ENCODE measurements around the gene CES3.
"Not testable (repeated sequence)": the region's sequence is repeated elsewhere in the genome, so short reads cannot be mapped to it uniquely, and the experiment has no call there.

CES3 gene

GRCh38 chr16:66926961-66927436 lies 34.1 kb upstream of the CES3 start:
- no peak for DNase-seq (ENCODE audit: low read depth in 3 of 3)

GRCh38 chr16:66927918-66928649 lies 33.0 kb upstream of the CES3 start:
- DNase-seq (ENCODE audit: low read depth in 3 of 3), result no peak

- peak in 1 of 3 donors; percentile 47 for DNase-seq (ENCODE audit: low read depth in 3 of 3)
Observed at GRCh38 chr16:66928702-66929388, 32.2 kb upstream of the CES3 start.

GRCh38 chr16:66930189-66930588 lies 30.9 kb upstream of the CES3 start:
- DNase-seq (ENCODE audit: low read depth in 3 of 3), result no peak

- DNase-seq (ENCODE audit: low read depth in 3 of 3), result no peak
Observed at GRCh38 chr16:66931665-66932064, 29.4 kb upstream of the CES3 start.

GRCh38 chr16:66932076-66932475 lies 29.0 kb upstream of the CES3 start:
- no peak for DNase-seq (ENCODE audit: low read depth in 3 of 3)

GRCh38 chr16:66933776-66934137 lies 27.3 kb upstream of the CES3 start:
- DNase-seq (ENCODE audit: low read depth in 3 of 3), result peak; percentile 32 to 53 (median 42)

- DNase-seq (ENCODE audit: low read depth in 3 of 3), result peak; percentile 79 to 93 (median 80)
Observed at GRCh38 chr16:66934138-66934838, 26.8 kb upstream of the CES3 start, which contains the start of gene CIAO2B. TSS of gene CIAO2B (minus strand) at chr16:66934402. CDS start at chr16:66934364, 38 bp downstream.

- DNase-seq (ENCODE audit: low read depth in 3 of 3), result not testable (repeated sequence)
Observed at GRCh38 chr16:66934839-66935313, 26.2 kb upstream of the CES3 start.

- no peak for DNase-seq (ENCODE audit: low read depth in 3 of 3)
Observed at GRCh38 chr16:66935314-66936011, 25.6 kb upstream of the CES3 start, which contains the start of gene CES2. TSS of gene CES2 (plus strand) at chr16:66935516. CDS start at chr16:66935636, 120 bp downstream.

GRCh38 chr16:66936462-66936861 lies 24.6 kb upstream of the CES3 start:
- DNase-seq (ENCODE audit: low read depth in 3 of 3), result no peak

GRCh38 chr16:66936889-66937554 lies 24.0 kb upstream of the CES3 start:
- no peak for DNase-seq (ENCODE audit: low read depth in 3 of 3)

- no peak for DNase-seq (ENCODE audit: low read depth in 3 of 3)
Observed at GRCh38 chr16:66937725-66938337, 23.2 kb upstream of the CES3 start.

- DNase-seq (ENCODE audit: low read depth in 3 of 3), result no peak
Observed at GRCh38 chr16:66939366-66939765, 21.7 kb upstream of the CES3 start.

GRCh38 chr16:66940236-66940635 lies 20.8 kb upstream of the CES3 start:
- no peak for DNase-seq (ENCODE audit: low read depth in 3 of 3)

- DNase-seq (ENCODE audit: low read depth in 3 of 3), result no peak
Observed at GRCh38 chr16:66942981-66943380, 18.1 kb upstream of the CES3 start.

- no peak for DNase-seq (ENCODE audit: low read depth in 3 of 3)
Observed at GRCh38 chr16:66943426-66944053, 17.5 kb upstream of the CES3 start.

- no peak for DNase-seq (ENCODE audit: low read depth in 3 of 3)
Observed at GRCh38 chr16:66944054-66944441, 17.0 kb upstream of the CES3 start.

GRCh38 chr16:66944971-66945370 lies 16.1 kb upstream of the CES3 start:
- not testable (repeated sequence) for DNase-seq (ENCODE audit: low read depth in 3 of 3)

GRCh38 chr16:66945939-66946338 lies 15.1 kb upstream of the CES3 start:
- no peak for DNase-seq (ENCODE audit: low read depth in 3 of 3)
